Subcutaneous abdominal adipose tissue (tissue), 5 donors: ENCODE results near the gene GPC3.

ENCODE experiments used
- H3K27ac ChIP-seq: one replicate; pipeline ENCODE4 v1.7.0; 2013; ENCODE audit warnings: low read depth, mild to moderate bottlenecking, inconsistent platforms, low read length, moderate library complexity
- H3K27me3 ChIP-seq, 5 donors: one replicate each; pipeline ENCODE4 v1.7.0; 2013; ENCODE audit warnings: low read length in 5 of 5, inconsistent platforms in 1 of 5; ENCODE audit not compliant: control insufficient read depth in 5 of 5, insufficient read depth in 4 of 5
- H3K36me3 ChIP-seq, 5 donors: one replicate each; pipeline ENCODE4 v1.7.0; 2013; ENCODE audit warnings: low read length in 5 of 5; ENCODE audit not compliant: control insufficient read depth in 5 of 5, insufficient read depth in 5 of 5
- H3K4me1 ChIP-seq, 5 donors: one replicate each; pipeline ENCODE4 v1.7.0; 2013; ENCODE audit warnings: low read length in 5 of 5, mild to moderate bottlenecking in 3 of 5, moderate library complexity in 1 of 5; ENCODE audit not compliant: control insufficient read depth in 5 of 5, insufficient read depth in 5 of 5
- H3K4me3 ChIP-seq, 5 donors: one replicate each; pipeline ENCODE4 v1.7.0; 2013; ENCODE audit warnings: low read length in 5 of 5, low read depth in 1 of 5
- H3K9ac ChIP-seq, 5 donors: one replicate each; pipeline ENCODE4 v1.7.0; 2013; ENCODE audit warnings: low read length in 5 of 5, mild to moderate bottlenecking in 4 of 5, moderate library complexity in 3 of 5
- H3K9me3 ChIP-seq, 5 donors: one replicate each; pipeline ENCODE4 v1.7.0; 2013; ENCODE audit warnings: low read length in 5 of 5; ENCODE audit not compliant: control insufficient read depth in 5 of 5
- donor health status: healthy.
- donor health status: healthy.
- donor health status: healthy.
- donor health status: healthy.
- donor health status: healthy.

The GPC3 gene

GRCh38 chrX:133813971-133814370 lies 171.4 kb downstream of the GPC3 start:
- Histone ChIP-seq H3K4me3 (no peak overlapping the region), H3K27me3 (peaks cover 0 to 11% (median 3%) of the 10 kb centered on the region in 5 donors), H3K4me1 (peaks cover 0 to under 1% (median 0%) of the 10 kb centered on the region in 5 donors), H3K36me3 (no peaks in the 10 kb centered on the region), H3K27ac (no peak overlapping the region), H3K9me3 (no peaks in the 10 kb centered on the region), H3K9ac (no peak overlapping the region)

- Histone ChIP-seq H3K27me3 (peaks cover 0 to 17% (median 3%) of the 10 kb centered on the region in 5 donors), H3K9ac (no peak overlapping the region), H3K9me3 (no peaks in the 10 kb centered on the region), H3K4me3 (no peak overlapping the region), H3K4me1 (peaks cover 0 to 4% (median 0%) of the 10 kb centered on the region in 5 donors), H3K27ac (no peak overlapping the region), H3K36me3 (no peaks in the 10 kb centered on the region)
These were observed 173.0 kb downstream of the GPC3 start for GRCh38 chrX:133812402-133812801.

DNA sequence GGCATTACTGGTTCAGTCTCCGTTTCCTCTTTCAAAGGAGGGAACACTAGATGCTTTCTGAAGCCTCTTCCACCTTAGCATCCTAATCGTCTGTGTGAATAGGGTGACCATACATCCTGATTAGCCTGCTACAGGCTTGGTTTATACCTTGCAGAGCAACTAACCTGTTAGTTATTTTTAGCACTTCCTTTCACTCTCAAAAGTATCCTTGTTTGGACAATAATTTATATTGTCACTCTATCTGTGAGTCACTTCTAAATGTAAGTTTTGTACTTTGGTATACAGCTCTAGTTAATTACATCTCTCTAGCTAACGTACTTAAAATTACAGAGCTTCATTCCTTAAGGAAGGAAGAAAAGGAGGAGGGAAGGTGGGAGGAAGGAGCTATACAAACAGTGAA lies 174.5 kb downstream of the GPC3 start:
- H3K4me1 ChIP-seq = peaks cover 0 to 4% (median 0%) of the 10 kb centered on the region in 5 donors
- H3K27ac ChIP-seq = no peak overlapping the region
- H3K4me3 ChIP-seq = no peak overlapping the region
- H3K9me3 ChIP-seq = no peaks in the 10 kb centered on the region
- peaks cover 0 to 18% (median 0%) of the 10 kb centered on the region in 5 donors for H3K27me3 ChIP-seq
- no peaks in the 10 kb centered on the region for H3K36me3 ChIP-seq
- no peak overlapping the region for H3K9ac ChIP-seq

DNA sequence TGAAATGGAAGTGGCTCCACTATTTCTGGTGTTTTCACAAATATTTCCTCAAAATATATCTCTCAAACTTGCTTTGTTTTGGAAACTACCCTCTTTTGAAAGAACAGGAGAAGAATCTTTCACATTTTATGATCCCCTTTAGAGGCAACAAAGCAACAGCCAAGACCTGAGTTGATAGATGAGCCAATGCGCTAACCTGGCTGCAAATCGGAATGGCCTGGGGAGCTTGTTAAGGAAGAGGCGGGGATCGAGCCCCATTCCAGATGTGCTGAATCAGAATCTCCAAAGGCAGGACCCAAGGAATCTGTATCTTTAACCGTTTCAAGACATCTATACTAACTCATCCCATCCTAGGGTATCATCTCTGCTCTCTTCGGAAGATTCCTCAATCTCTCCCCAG lies 181.3 kb downstream of the GPC3 start:
- Histone ChIP-seq H3K27ac (no peak overlapping the region), H3K27me3 (peaks cover 0 to 8% (median 5%) of the 10 kb centered on the region in 5 donors), H3K4me3 (no peak overlapping the region), H3K36me3 (no peaks in the 10 kb centered on the region), H3K9ac (no peak overlapping the region), H3K4me1 (peaks cover 0 to 4% (median 0%) of the 10 kb centered on the region in 5 donors), H3K9me3 (no peaks in the 10 kb centered on the region)

DNA sequence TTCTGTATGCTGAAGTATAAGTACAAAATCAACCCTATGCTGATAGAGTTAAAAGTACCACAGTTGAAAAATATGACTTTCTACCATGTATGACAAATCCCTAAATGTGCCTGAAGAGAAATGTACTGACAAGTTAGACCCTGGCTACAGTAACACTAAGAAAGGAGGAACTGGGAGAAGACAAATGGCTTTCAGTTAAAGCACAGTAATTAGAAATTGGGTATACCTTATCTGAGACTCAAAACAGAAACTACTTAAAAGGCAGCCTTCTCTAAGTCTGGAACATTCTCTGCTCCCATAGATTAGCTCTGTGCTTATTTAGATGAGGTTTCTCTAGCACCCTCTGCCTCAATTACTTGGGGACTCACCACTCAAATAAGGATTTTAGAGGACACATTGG lies 189.1 kb downstream of the GPC3 start:
- no peaks in the 10 kb centered on the region for H3K9me3 ChIP-seq
- no peak overlapping the region for H3K4me3 ChIP-seq
- peaks cover 3 to 10% (median 7%) of the 10 kb centered on the region in 5 donors for H3K27me3 ChIP-seq
- H3K27ac ChIP-seq = no peak overlapping the region
- H3K4me1 ChIP-seq = peaks cover 0 to 5% (median 0%) of the 10 kb centered on the region in 5 donors
- no peaks in the 10 kb centered on the region for H3K36me3 ChIP-seq
- no peak overlapping the region for H3K9ac ChIP-seq

GRCh38 chrX:133794126-133794525 lies 191.3 kb downstream of the GPC3 start:
- H3K9ac ChIP-seq = no peak overlapping the region
- no peak overlapping the region for H3K4me3 ChIP-seq
- H3K36me3 ChIP-seq = no peaks in the 10 kb centered on the region
- H3K27ac ChIP-seq = no peak overlapping the region
- peaks cover 0 to 18% (median 9%) of the 10 kb centered on the region in 5 donors for H3K27me3 ChIP-seq
- no peaks in the 10 kb centered on the region for H3K9me3 ChIP-seq
- peaks cover 0 to 5% (median 0%) of the 10 kb centered on the region in 5 donors for H3K4me1 ChIP-seq

DNA sequence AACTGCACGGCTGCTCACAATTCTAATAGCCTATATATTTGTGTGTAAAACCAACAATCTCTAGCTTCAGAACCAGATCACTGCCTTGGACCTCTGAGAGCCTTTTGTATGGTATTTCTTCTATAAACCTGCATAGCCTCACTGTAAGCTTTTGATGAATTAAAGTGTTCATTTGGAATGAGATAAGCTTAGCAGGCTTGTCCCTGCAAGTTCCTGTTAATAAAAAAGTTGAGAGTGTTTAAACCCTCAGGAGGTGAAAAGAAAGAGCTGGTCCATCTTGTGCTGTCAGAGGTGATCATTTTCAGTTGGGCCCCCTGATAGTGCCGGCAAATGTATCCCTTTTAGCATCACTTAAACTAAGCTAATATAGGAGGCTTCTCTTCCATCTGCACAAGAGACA lies 191.8 kb downstream of the GPC3 start:
- Histone ChIP-seq H3K4me1 (peaks cover 0 to 5% (median 0%) of the 10 kb centered on the region in 5 donors), H3K36me3 (no peaks in the 10 kb centered on the region), H3K4me3 (no peak overlapping the region), H3K27me3 (peaks cover 0 to 22% (median 9%) of the 10 kb centered on the region in 5 donors), H3K9ac (no peak overlapping the region), H3K27ac (no peak overlapping the region), H3K9me3 (no peaks in the 10 kb centered on the region)

- Histone ChIP-seq H3K9ac (no peak overlapping the region), H3K4me1 (peaks cover 0 to 5% (median 0%) of the 10 kb centered on the region in 5 donors), H3K9me3 (no peaks in the 10 kb centered on the region), H3K27me3 (peaks cover 0 to 24% (median 7%) of the 10 kb centered on the region in 5 donors), H3K36me3 (no peaks in the 10 kb centered on the region), H3K27ac (no peak overlapping the region), H3K4me3 (peak overlapping the region; percentile 30 to 69 (median 53))
These were observed 193.0 kb downstream of the GPC3 start for GRCh38 chrX:133792198-133792953.

DNA sequence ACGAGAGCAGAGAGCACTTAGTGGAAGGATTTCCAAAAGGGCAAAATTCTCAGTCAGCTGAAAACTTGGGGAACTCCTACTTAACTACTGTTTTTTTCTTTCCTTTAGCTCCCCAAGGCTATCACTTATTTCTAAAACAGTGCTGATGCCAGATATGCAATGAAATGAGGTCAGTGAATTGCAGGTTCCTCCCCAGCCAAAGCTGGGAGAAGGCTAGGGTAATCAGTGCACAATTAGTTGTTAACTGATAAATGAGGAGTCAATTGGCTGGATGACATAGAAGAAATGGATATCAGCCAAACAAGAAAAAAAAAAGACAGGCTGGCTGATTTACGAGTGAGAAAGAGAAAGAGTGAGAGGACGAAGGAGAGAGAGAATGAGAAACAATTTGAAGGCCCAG lies 195.6 kb downstream of the GPC3 start:
- peaks cover 0 to 24% (median 7%) of the 10 kb centered on the region in 5 donors for H3K27me3 ChIP-seq

DNA sequence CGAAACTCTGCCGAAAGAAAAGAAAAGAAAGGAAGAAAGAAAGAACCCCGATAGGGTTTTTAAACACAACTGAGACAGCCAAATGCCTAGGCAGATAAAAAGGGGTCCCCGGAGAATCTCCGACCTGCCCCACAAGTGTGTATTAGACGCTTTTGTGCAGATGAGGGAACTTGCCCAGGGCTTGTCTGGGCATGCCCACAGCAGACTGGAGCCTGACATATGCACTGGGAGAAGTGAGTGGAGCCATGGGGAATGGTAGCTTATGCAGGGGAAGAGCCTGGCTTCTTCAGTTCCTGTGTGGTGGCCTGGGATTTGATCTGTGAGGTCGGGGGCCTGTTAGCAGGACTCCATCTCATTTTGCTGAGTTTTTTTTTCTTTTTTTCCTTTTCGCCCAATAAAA lies 199.0 kb downstream of the GPC3 start:
- Histone ChIP-seq H3K4me1 (no peaks in the 10 kb centered on the region), H3K36me3 (no peaks in the 10 kb centered on the region), H3K9ac (no peak overlapping the region), H3K9me3 (no peaks in the 10 kb centered on the region), H3K4me3 (no peak overlapping the region), H3K27ac (no peak overlapping the region), H3K27me3 (peaks cover 0 to 15% (median 7%) of the 10 kb centered on the region in 5 donors)

More for the DNA sequence above, 195.6 kb downstream of the GPC3 start:
- peaks cover 0 to 5% (median 0%) of the 10 kb centered on the region in 5 donors for H3K4me1 ChIP-seq
- H3K4me3 ChIP-seq = no peak overlapping the region
- H3K27ac ChIP-seq = no peak overlapping the region
- no peak overlapping the region for H3K9ac ChIP-seq
- no peaks in the 10 kb centered on the region for H3K9me3 ChIP-seq
- no peaks in the 10 kb centered on the region for H3K36me3 ChIP-seq
